K562 treated with DMSO at 1 percent for 12 hours (cell line): ENCODE data around the gene TBL1X. TPM values are rescaled to one million over a fixed set of nuclear protein-coding genes. Genes with fewer than 3 reads are reported as not detected.

Experiments used
- total RNA-seq: library from RNA; unstranded; fragments of 300-600 nt; gene quantifications from 2 replicates; pipeline ENCODE4 v1.2.3, GENCODE V29; 2022; ENCODE audit not compliant: insufficient read depth

TBL1X gene
- total RNA-seq, result 9.9 and 33.6 TPM in 2 replicates

GRCh38 chrX:9464435-9465371 is at the start of gene TBL1X:
Gene TBL1X, plus strand, starts transcription at chrX:9465058. Its CDS starts 188,529 bp downstream, at chrX:9653587.

GRCh38 chrX:9765737-9766097 is 300.9 kb downstream of the TBL1X start, which contains the start of gene GPR143:
Gene GPR143, minus strand, starts transcription at chrX:9765847. Its CDS starts 30 bp downstream, at chrX:9765817.

DNA sequence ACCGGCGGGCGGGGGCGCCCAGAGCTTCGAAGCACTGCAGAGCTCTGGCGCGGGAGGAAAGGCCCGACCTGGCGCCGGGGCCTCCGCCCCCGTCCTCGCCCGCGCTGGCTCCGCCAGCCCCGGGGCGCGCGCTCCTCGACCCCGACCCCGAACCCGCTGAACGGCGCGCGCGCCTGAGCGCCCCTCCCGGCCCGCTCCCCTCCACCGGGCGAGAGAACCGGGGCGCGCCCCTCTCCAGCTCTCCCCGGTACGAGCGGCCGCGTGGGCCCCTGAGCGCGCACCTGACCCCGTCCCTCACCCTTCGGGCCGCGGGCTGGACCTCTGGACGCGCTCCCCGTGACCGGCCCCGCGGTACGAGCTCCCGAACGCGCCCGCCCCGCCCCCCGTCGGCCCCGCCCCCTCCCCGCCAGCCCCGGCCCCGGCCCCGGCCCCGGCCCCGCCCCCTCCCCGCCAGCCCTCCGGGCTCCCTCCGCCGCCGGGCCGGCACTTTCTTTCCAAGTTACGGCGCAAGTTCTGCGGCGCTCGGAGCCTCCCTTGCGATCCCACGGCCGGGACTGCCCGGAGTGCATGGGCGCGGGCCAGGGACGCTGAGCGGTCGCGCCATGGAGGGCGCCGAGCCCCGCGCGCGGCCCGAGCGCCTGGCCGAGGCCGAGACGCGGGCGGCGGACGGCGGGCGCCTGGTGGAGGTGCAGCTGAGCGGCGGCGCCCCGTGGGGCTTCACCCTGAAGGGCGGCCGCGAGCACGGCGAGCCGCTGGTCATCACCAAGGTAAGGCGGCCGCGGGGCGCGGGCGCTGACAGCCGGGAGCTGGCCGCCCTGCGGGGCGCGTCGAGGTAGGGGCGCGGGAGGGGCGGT is 321.3 kb downstream of the TBL1X start, which contains the start of gene SHROOM2:
TSS of gene SHROOM2 (plus strand) at position 486 of the 854 bp plus-strand sequence. CDS start at position 603, 117 bp downstream.

